K562 (cell line): ENCODE data around the gene JPH4. TPM values are rescaled to one million over a fixed set of nuclear protein-coding genes. Genes with fewer than 3 reads are reported as not detected.

Experiments used
- CHD4 ChIP-seq: fragments of 200-600 bp; sonication (generic); IDR thresholded peaks from 3 replicates; pipeline ENCODE4 v1.6.1; 2012; ENCODE audit warnings: low read depth, mild to moderate bottlenecking, mixed read lengths, low read length, inconsistent platforms; ENCODE audit not compliant: insufficient read depth, insufficient replicate concordance, poor library complexity, severe bottlenecking
- CLOCK ChIP-seq: fragments of 250-450 bp; sonication (Bioruptor Pico); IDR thresholded peaks from 2 replicates; pipeline ENCODE4 v1.4.0; 2020; ENCODE audit warnings: mild to moderate bottlenecking, moderate library complexity, borderline replicate concordance
- DPF2 ChIP-seq: fragments of 450-650 bp; IDR thresholded peaks from 2 replicates; pipeline ENCODE4 v1.6.1; 2016
- E2F4 ChIP-seq: sonication (generic); formaldehyde crosslinking; IDR thresholded peaks from 2 replicates; pipeline ENCODE4 v1.8.0; 2022; ENCODE audit warnings: mild to moderate bottlenecking, low read depth, missing genetic modification reagents
- E2F6 ChIP-seq, 2 experiments: IDR thresholded peaks; 2 replicates each; pipeline ENCODE4 v1.6.1; 2011; ENCODE audit warnings: borderline replicate concordance in 1 of 2, control low read depth in 1 of 2, low read depth in 1 of 2, low read length in 1 of 2, mild to moderate bottlenecking in 1 of 2, mixed read lengths in 1 of 2, moderate library complexity in 1 of 2; ENCODE audit not compliant: insufficient read depth in 1 of 2, insufficient read length in 1 of 2, poor library complexity in 1 of 2, severe bottlenecking in 1 of 2; ENCODE audit errors: extremely low read depth in 1 of 2
- ETV1 ChIP-seq: fragments of 450-650 bp; conservative IDR thresholded peaks from 2 replicates; pipeline ENCODE4 v1.6.1; 2016; ENCODE audit warnings: missing genetic modification characterization, control low read depth, low read depth, missing compliant biosample characterization
- FOXJ2 ChIP-seq: fragments of 200-800 bp; sonication (Bioruptor generic); IDR thresholded peaks from 2 replicates; pipeline ENCODE4 v1.6.1; 2016; ENCODE audit warnings: missing genetic modification characterization, missing compliant biosample characterization
- HDAC8 ChIP-seq: fragments of 450-650 bp; IDR thresholded peaks from 2 replicates; pipeline ENCODE4 v1.6.1; 2016; ENCODE audit warnings: mild to moderate bottlenecking, missing genetic modification characterization, moderate library complexity, missing compliant biosample characterization
- L3MBTL2 ChIP-seq: fragments of 450-650 bp; IDR thresholded peaks from 2 replicates; pipeline ENCODE4 v1.6.1; 2016; ENCODE audit warnings: mild to moderate bottlenecking, moderate library complexity
- MAZ ChIP-seq, 2 experiments: fragments of 450-650 bp in 1 of 2; sonication (generic) in 1 of 2; formaldehyde crosslinking; IDR thresholded peaks in 1 of 2; conservative IDR thresholded peaks in 1 of 2; 2 replicates each; pipeline versions ENCODE4 v1.4.0 to v1.5.0; 2020; ENCODE audit warnings: mild to moderate bottlenecking in 1 of 2, missing genetic modification reagents in 1 of 2
- NRF1 ChIP-seq, 2 experiments: fragments of 450-650 bp; IDR thresholded peaks in 1 of 2; conservative IDR thresholded peaks in 1 of 2; 2 replicates each; pipeline ENCODE4 v1.6.1; 2014; ENCODE audit warnings: mild to moderate bottlenecking in 2 of 2
- POLR2AphosphoS5 ChIP-seq: IDR thresholded peaks from 2 replicates; pipeline ENCODE4 v1.6.1; 2011; ENCODE audit warnings: mild to moderate bottlenecking, low read depth, low read length, moderate library complexity; ENCODE audit not compliant: control insufficient read depth, insufficient read depth
- RBM39 ChIP-seq: fragments of 200-400 bp; formaldehyde crosslinking; optimal IDR thresholded peaks from 2 replicates; pipeline ENCODE3; 2018; ENCODE audit warnings: low read depth, low read length
- SMAD4 ChIP-seq: fragments of 250-450 bp; sonication (Bioruptor Pico); conservative IDR thresholded peaks from 2 replicates; pipeline ENCODE4 v1.8.0; 2021; ENCODE audit warnings: inconsistent platforms, mild to moderate bottlenecking, moderate library complexity
- SNRNP70 ChIP-seq: fragments of 200-400 bp; formaldehyde crosslinking; optimal IDR thresholded peaks from 2 replicates; pipeline ENCODE3; 2017; ENCODE audit warnings: low read depth, low read length
- TEAD1 ChIP-seq, 2 experiments: fragments of 450-650 bp in 1 of 2; sonication (generic) in 1 of 2; formaldehyde crosslinking; IDR thresholded peaks; 2 replicates each; pipeline versions ENCODE4 v1.4.0 to v1.8.0; 2020 to 2022; ENCODE audit warnings: mild to moderate bottlenecking in 2 of 2, missing genetic modification reagents in 1 of 2
- ZFP36 ChIP-seq: fragments of 150-350 bp; IDR thresholded peaks from 2 replicates; pipeline ENCODE4 v1.6.1; 2018; ENCODE audit warnings: low read length, low read depth; ENCODE audit not compliant: partially characterized antibody
- ZNF174 ChIP-seq: fragments of 250-450 bp; sonication (Bioruptor Pico); IDR thresholded peaks from 2 replicates; pipeline ENCODE4 v1.4.0; 2020; ENCODE audit warnings: mild to moderate bottlenecking
- polyA plus RNA-seq, 8 experiments: library from polyadenylated mRNA; depleted of rRNA in 4 of 8; stranded (reverse) in 5 of 8; unstranded in 3 of 8; fragments of >200 nt; fragmentation: Nextera tagmentation in 2 of 8; fragmentation: Illumina TruSeq in 1 of 8; extraction: Ambion mirVana in 2 of 8; extraction: Trizol in 1 of 8; gene quantifications; 2 replicates each; pipeline versions ENCODE4 v1.2.1 to v1.2.3, GENCODE V29; 2011 to 2014; ENCODE audit warnings: inconsistent platforms in 1 of 8, missing spikeins in 1 of 8
- total RNA-seq, 7 experiments: library from RNA; depleted of rRNA in 6 of 7; stranded (reverse); fragments of >200 nt in 6 of 7; fragmentation: Illumina TruSeq in 2 of 7; extraction: Trizol in 2 of 7; gene quantifications; 2 replicates each; pipeline versions ENCODE4 v1.2.1 to v1.2.3, GENCODE V29; 2011 to 2021; ENCODE audit warnings: low replicate concordance in 1 of 7

JPH4 gene
- total and polyA plus RNA-seq, 9 of the 15 experiments (the other 6 are each of a cell fraction or from before 2014, with no cell fraction given): 0.04 to 0.13 (median 0.06) TPM; not detected in 5

- TF ChIP-seq E2F6 (IDR thresholded peaks at IDR 0.05; ENCODE audit: borderline replicate concordance in 1 of 2, extremely low read depth in 1 of 2, insufficient read depth in 1 of 2, insufficient read length in 1 of 2, low read depth in 1 of 2, low read length in 1 of 2, poor library complexity in 1 of 2, severe bottlenecking in 1 of 2) (peak; percentile 15 to 17), FOXJ2 (peak; percentile 88), E2F4 (CRISPR knock-in tag) (no peak), DPF2 (no peak), TEAD1 (CRISPR knock-in tag; IDR thresholded peaks at IDR 0.05) (no peak), SNRNP70 (no peak), RBM39 (no peak), HDAC8 (tag) (no peak), MAZ (CRISPR knock-in tag; conservative IDR thresholded peaks at IDR 0.05 in 1 of 2, IDR thresholded peaks at IDR 0.05 in 1 of 2) (peak; percentile 69 to 70), ETV1 (tag) (no peak), ZNF174 (CRISPR knock-in tag) (no peak), ZFP36 (no peak), CHD4 (no peak), L3MBTL2 (peak; percentile 34), NRF1 (conservative IDR thresholded peaks at IDR 0.05 in 1 of 2, IDR thresholded peaks at IDR 0.05 in 1 of 2) (peak; percentile 40 to 51; a peak in 2 of 4 replicates), SMAD4 (CRISPR knock-in tag) (no peak), POLR2AphosphoS5 (0 out of 2 replicates have a peak, but pooled peaks have one; percentile 24), CLOCK (CRISPR knock-in tag) (no peak)
Observed at GRCh38 chr14:23555882-23556699, 22.5 kb downstream of the JPH4 start, which contains the start of gene THTPA (continued).
